Cerebellar cortex (tissue), 1 donor: ENCODE measurements around the gene PSMB9.
"Not testable (repeated sequence)": the region's sequence is repeated elsewhere in the genome, so short reads cannot be mapped to it uniquely, and the experiment has no call there.

Experiments
- DNase-seq: peaks from one replicate; pipeline ENCODE4 v3.0.0-alpha.2; 2015; ENCODE audit warnings: low spot score

PSMB9 gene

DNA sequence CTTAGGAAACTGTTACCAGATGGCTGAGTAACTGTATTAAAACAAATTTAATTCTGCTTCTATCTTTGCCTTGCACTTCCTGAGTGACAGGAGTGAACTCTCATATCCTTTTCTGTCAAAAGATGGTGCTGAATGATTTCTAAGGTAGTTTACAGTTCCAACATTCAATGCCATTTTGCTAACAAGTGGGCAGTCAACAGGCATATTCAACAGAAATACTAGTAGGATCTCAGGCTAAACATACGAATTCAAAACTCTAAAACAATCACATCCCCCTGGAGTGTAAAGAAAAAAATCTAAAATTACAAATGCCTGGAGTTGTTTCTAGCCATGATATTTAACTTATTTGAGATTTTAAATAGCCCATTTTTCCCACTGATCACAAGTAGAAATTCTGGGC lies 6.7 kb downstream of the PSMB9 start:
- DNase-seq: no peak

DNA sequence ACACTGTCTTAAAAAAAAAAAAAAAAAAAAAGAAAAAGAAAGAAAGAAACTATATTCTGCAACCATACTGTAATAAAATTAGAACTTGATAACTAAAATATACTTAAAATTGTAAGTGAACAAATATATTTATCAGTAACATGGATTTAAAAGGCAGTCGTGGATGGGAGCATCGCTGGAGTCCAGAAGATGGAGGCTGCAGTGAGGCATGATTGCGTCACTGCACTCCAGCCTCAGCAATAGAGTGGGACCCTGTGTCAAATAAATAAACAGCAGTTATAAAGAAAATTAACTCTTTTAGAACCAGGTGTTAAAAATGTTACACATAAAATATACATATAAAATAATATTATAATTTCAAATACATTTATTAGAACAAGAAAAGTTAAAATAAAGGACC lies 8.7 kb downstream of the PSMB9 start:
- no peak for DNase-seq

DNA sequence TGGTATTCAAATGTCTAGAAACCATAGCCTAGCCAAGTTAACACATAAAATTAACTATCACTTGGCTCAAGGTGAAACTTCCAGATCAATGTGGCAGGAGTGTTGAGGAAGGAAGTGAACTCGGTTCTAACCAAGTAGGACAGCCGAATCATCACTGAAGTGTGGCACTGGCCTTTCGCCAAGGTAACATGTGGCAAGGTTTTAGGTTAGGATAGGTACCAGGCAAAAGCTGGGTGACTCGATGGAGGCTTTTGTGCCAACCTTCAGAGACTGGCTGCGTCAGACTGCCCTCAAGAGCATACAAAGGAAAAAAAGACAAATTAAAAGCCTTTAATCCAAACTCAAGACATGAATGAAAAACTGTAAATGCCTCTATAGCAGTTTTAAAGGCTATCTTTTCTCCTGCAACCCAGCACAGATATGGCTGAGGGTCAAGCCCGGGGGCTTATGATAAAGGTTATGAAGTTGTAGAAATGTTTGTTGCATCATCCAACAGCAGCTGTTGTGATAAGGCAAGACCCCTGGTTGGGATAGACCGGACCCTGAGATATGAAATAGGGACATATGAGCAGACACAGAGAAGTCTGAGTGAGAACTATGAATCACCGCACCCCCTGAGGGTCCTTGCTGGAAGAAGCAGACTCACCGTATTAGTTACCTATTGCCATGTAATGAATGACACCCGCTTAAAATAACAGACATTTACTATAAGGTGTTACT lies 11.9 kb downstream of the PSMB9 start:
- DNase-seq: no peak

GRCh38 chr6:32867022-32867477 lies 13.1 kb downstream of the PSMB9 start:
- DNase-seq: no peak

DNA sequence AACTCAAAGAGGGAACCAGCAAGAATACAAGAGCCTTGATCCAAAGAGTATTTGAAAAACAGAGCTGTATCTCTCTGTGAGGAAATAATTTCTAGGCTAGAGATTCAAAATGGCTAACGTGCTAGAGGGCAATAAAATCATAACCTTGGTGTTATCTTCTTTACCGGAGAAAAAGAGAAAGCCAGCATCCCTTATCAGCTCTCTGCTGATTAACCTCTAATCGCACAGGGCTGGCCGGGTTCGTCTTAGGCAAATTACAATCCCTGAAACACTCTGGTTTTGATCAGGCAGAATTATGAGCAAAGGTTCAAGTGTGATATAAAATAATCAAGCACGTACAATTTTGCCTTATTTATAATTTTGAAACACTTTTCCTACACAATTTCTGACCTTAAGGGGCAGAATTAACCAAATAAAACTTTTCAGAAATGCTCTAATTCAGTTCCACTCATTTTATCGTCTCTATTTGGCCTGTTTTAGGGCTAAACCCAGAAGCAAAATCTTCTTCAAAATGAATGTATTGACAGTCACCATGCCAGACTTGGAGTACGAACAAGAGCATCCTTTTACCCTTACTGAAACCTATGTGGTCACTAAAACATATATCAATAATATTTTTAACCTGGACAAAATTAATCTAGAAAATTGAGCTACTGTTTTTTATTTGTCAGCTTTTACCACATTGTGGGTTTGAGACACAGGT lies 13.7 kb downstream of the PSMB9 start:
- DNase-seq: no peak

GRCh38 chr6:32868257-32868788 lies 14.3 kb downstream of the PSMB9 start:
- DNase-seq: peak; percentile 85

- DNase-seq: not testable (repeated sequence)
Measured at GRCh38 chr6:32873947-32874346, 20.0 kb downstream of the PSMB9 start.

- no peak for DNase-seq
Measured at GRCh38 chr6:32876603-32877002, 22.6 kb downstream of the PSMB9 start.

DNA sequence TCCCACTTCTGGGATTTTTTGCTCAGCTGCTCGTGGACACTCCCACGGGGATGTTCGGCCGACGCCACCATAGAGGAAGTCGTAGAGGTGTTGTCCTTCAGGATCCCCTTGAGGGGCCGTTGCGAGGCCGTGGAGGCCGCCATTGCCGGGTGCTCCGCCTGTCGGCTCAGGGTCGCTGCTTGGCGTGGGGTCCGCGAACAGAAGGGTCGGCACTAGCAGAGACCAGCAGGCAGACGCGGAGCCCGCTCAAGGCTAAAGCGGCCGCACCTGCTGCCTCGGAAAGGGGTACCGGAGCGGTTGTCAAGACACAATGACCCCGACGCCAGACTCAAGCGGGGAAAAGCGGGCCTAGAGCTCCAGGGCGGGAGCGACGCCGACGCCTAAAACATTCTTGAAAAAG lies 25.7 kb downstream of the PSMB9 start:
- DNase-seq: no peak

- not testable (repeated sequence) for DNase-seq
Measured at GRCh38 chr6:32880962-32881361, 27.0 kb downstream of the PSMB9 start.

GRCh38 chr6:32882879-32883250 lies 28.9 kb downstream of the PSMB9 start:
- DNase-seq: no peak

DNA sequence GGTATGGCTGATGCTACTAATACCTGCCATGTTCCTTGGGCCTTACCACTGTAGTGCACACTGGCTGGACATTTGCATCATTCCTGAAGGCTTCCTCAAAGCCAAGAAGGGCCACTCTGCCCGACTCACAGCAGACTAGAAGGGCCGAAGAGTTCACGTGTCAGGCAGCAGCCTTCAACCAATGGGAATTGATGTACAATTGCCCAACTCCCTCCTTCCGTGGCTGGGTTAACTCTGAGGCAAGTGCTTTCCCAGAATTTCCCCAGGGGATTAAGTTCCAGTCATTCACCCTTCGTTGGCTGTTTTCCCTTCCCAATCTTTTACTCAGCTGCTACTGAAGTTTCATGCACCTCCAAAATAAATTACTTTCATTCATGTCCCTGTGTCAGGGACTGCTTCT lies 29.8 kb downstream of the PSMB9 start:
- DNase-seq: no peak

DNA sequence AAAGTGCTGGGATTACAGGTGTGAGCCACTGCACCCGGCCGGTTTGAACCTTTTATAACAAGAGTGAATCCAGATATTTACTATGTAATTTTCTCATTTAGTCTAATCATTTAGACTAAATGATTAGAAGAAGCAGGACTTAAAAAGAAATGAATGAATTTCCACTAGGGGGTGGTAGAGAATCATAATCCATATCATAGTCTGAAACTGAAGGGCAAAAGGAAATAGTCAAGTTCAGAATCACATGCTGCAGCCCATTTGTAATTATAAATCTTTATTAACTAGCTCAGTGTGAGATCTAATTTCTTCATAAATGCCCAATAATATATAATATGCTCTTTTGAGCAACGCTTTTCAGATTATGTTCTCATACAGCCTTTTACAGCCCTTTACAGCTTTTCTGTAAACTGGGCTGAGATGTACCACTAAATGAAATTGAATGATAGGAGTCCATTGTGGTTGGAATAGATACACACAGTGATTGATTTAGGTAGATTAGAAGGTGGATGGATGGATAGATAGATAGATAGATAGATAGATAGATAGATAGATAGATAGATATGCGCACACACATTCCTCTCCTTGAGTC lies 31.8 kb downstream of the PSMB9 start:
- DNase-seq: peak; percentile 88

- DNase-seq: no peak
Measured at GRCh38 chr6:32886681-32887383, 32.8 kb downstream of the PSMB9 start.

DNA sequence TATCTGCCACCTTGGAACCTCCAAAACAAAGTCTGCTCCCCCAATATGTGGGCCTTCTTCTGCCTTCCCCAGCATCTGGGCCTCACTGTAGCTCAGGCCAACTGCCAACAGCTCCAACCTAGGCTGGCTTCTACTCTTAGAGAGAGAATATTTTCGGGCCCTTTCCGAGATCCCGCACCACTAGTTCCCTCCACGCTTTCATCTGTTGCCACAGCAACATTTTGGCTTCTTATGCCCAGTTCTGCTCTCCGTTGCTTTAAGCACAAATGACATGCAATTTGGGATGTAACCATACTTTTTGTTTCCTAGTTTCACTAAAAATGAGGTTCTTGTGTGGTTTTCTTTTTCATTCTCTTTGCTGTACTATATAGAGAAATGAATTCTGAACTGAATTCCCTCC lies 33.6 kb downstream of the PSMB9 start:
- no peak for DNase-seq

DNA sequence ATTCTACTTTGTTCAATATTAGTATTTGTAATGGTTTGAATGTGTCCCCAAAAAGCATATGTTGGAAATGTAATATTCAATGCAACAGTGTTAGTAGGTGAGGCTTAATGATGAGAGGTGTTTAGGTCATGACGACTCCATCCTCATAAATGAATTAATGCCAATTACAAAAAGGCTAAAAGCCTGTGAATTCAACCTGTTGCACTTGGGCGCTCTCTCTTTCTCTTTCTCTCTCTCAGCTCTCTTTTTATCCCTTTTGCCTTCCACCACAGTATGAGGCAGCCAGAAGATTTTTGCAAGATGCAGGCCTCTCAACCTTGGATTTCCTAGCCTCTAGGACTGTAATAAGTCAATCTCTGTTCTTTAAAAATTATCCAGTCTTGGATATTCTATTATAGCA lies 34.6 kb downstream of the PSMB9 start:
- no peak for DNase-seq

DNA sequence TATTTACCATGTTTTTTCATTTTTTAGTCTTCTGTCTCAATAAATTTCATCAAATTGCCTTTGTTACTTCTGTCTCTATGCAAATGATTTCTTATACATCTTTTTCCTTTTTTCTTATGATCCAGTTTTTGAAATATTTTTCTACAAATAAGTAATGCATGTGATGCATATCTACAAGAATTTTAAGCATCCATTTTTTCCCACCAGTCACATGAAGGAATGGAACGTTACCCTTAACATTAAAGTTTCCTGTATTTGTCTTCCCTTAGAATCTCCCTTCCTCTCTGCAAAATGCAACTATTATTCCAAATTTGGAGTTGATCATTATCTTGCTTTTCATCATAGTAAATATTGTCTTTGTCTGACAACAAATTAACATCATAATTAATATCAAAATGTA lies 35.5 kb downstream of the PSMB9 start:
- DNase-seq: no peak

DNA sequence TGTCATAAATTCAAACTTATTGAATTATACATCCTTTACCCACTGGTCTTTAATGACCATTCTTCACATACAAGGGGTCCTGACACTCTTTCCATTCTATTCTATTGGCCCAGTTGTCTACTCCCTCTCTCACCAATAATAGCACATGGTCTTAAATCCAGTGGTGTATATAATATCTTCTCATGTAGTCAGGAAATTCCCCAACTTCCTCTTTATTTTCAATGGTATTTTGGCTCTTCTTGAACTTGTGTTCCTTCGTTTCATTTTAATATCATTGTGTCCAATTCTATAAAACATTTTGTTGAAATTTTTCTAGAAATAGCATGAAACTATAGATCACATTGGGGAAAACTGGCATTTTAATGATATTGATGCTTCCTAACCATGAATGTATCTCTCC lies 36.8 kb downstream of the PSMB9 start:
- no peak for DNase-seq

DNA sequence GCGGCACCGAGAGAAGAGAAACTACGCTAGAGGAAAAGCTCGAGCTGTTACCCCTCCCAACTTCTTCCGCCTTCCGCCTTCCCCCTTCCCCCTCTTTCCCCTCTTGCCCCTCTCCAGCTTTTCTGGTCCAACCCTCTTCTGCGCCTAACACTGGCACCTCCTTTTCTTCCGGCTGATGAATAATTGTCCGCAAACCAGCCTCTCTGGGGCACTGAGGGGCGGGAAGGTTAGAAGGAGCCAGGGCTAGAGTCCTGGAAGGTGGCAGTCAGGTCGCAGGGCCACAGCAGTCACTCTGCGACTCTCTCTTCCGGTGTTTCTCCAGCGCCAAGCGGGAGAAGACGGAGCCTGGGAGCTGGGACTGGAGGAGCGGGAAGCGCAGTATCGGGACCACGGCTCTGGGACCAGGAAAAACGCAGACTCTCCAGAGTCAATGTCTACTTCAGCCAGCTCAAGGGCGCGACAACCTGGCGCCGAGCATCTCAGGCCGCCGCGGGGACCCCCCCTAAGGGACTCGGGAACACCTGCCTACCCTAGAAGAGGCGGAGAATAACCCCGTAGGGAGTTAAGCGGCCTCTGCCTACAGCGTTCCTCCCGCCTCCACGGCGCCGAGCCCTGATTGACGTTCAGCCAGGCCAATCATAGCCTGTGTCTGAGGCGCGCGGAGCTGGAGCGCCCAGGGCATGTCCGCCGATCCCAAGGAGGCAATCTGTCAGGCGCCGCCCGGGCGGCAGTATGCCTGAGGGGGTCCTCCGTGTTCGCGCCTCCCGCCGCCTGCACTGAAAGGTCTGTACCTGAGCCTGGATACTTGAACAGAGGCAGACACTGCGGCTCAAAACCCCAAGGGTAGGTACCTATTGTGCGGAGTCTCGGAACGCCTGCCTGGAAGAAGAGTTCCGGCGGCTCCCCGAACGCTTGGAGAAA lies 40.4 kb downstream of the PSMB9 start:
- DNase-seq: peak; percentile 95

DNA sequence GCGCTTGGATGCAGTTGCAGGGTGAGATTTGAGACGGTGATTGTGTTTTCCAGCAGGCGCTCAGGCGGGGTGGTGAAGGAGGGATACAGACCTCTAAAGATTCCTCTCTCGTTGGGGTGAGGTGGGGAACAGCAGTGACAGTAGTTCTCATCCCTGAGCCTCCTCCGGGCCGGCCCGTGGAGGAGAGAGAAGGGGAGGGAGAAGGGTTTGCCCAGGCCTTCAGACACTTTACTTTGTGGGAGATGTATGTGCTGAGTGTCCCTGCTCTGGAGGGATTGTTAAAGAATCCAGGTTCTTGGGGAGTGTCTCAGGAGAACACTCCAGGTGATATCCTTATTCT lies 41.0 kb downstream of the PSMB9 start:
- no peak for DNase-seq

DNA sequence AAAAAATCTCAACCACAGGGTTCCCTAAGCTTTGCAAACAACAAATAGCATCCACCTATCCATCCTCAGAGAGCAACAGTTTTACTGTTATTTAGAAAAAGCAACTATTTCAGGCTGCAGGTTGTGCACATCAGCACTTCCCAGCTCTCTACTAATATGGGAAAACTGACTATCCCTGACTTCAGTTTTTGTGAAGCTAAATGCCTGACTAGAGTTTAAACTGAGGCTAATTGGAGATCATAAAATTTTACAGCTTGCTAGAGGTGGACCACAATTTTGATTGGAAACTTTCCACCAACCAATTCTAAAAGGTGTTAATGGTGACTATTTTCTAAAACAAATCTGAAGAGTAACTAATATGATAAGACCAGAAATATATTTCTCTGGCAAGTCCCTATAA lies 50.0 kb downstream of the PSMB9 start:
- no peak for DNase-seq

DNA sequence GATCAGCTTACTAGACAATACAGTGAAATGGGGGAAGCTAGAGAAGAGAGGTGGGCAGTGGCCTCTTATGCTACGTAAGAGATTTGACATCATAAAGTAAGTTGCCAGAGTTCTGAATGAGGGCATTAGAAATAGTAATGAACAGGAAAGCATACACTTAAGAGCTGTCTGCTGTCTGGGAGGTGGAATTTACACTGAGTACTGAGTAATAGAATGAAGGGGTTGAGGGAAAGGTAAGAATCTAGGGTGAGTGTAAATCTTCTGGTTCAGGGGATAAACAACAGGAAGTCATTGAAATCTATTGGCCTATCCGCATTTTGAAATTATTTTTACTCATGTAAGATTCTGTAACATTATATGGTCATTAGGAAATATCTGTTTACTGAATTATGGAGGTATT lies 51.1 kb downstream of the PSMB9 start:
- no peak for DNase-seq
